SIG-M5 (cell line): ENCODE measurements around the gene ARVCF.

Source experiments
- DNase-seq: peaks from one replicate; lab custom pipeline; 2025; lab: John Stamatoyannopoulos, UW

The ARVCF gene

DNA sequence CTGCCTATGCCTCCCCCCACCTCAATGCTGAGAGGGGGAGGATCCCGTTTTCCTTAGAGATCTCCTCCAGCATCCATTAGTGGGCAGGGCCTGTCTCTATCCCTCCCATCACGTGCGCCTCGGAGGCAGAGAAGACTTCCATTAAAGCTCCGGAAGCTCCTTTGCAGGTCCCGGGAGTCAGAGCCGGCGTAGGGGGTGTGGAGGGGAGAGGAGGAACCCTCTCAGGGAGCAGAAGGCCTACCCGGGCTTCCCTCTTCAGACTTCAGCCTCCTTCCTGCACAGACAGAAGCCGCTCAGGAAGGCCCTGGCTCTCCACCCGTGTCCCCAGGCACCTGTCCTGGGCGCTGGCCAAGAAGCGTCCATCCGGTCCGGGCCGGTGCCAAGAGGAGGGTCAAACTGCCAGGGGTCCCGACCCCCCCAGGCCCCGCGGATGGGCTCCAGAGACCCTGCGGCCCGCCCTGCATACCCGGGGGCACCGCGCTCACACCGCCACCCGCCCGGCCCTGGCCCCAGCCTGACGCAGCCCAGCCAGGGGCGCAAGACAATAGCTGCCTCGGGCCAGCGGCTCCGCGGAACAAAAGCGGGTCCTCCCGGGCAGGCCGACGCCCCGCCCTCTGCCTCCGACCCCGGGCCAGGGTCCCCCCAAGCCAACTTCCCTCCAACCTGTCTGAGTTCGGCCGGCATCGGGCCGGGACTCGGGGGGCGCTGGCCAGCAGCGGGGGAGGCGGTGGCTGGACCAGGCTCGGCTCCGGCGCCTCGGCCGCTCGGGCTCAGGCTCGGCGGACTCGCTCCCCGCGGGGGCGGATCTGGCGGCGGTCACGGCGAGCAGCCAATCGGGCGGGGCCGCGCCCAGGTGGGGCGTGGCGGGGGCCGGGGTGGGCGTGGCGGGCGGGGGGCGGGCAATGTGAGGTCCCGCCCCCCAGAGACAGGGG, 29.9 kb downstream of the ARVCF start:
- DNase-seq, result no peak

DNA sequence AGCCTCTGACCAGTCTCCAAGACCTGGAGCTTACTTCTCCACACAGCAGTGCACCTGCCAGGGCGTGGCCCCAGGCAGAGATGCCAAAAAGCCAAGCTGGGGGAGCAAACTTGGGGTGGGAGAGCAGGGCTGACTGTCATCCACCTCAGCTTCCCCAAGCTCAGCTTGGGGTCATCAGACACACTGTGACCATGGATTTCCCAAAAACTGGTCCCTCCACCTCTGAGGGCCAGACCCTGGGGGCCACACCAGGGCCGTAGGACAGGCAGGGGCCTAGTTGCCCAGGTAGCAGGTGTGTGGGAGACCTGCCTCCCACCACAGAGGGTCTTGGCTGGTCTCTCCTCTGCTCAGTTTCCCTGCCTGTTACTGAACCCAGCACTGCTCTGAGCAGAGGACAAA, 30.6 kb downstream of the ARVCF start:
- no peak for DNase-seq

DNA sequence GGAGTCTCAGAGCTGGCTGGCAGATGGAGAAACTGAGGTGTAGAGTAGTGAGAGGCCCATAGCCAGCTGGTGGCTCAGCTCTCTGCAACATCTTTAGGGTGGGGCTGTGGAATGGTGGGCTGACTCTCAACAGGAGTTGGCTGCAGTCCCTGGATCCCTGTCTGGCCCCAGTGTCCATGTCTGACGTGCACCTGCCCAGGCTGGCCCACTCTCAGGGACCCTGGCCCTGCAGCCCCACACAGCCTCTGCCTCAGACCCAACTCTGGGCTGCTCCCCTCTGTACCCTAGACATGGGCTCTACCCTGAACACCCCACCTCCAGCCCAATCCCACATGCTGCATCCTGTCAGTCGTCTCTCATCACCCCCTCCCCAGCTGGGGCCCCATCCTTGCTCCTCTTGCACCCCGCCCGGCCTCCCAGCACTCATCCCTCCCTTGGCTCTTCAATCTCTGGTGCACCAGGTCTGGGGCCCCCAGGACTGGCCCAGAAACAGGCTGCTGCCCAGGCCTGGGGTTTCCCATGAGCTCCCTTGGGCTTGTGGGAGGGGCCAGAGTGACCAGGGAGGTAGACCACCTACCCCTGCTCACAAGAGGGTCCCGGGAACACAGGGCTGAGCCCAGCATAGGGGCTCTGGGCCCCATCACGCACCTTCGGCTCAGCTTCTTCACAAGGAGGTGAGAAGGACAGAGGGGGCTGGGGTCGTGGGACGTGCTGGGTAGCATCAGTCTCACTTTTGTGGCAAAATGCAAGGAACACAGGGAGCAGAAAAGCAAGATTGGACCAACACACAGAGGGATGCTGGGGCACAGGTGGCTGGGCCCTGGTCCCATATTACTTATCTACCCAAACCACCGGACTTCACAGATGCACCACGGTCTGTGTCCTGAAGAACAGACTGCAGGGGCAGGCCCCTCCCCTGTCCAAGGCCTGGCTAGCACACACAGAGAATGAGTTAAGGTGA, 31.5 kb downstream of the ARVCF start:
- no peak for DNase-seq

DNA sequence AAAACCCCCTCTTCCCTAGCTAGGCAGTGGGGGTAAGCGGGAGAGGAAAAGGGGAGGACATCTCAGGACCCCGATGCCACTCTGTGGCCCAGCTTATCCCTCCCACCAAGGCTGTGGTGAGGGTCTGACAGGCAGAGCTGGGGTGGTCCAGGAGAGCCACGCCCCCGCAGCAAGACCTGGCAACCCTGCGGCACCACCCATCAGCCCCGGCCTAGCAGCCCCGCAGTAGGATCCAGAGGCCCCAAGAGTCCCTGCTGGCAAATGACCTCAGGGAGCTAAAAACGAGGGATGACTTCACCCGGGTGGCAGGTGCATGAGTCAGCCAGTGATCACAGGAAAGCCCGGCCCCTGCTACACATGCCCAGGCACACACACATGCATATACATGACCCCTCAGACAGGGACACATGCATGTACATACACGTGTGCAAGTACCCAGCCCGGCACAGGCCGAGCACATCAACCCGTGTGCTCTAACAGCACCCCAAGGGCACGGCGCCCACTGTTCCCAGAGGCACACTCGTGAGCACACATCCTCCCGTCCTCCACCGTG, 32.3 kb downstream of the ARVCF start:
- DNase-seq, result no peak

DNA sequence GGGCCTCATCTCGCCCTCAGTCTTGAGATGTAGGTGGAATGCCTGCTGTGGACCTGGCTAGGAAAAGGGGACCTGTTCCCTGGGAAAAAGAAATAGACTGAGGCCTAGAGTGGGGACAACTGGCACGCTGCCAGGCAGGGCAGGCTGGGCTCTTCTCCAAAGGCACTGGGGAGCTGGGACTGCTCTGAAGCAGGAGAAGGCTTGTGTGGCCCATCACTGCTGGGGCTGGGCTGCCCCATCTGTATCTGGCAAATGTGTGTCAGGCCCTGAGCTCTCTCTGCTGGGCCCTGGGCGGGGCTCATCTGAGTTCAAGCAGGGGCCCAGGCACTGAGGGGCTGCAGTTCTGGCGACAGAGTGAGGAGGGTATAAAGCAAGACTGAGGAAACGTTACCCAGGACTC, 32.9 kb downstream of the ARVCF start:
- DNase-seq, result no peak

DNA sequence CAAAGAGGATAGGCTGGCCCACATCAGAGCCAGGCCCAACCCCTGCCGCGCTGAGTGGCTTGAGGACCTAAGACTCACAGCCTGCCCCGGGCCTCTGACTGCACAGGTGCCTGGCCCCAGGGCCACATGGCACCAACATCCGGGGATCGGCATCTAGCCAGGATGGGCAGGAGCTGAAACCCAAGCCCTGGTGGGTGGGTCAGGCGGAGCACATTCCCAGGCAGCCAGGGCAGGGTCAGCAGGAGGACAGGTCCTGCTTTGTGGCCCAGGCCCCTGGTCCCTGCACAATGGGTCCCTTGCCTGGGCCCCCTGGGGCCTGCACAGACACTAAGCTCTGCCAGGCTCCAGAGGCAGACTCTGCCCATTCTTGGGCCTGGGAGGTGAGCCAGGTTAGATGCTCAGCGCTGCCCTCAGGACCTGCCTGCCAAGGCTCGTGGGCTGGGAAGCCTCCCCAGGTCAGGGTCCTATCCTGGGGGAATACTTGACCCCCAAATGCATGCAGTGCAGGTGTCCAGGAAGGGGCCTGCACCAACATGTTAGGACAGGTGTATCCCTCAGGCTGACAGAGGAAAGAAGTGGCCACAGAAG, 33.5 kb downstream of the ARVCF start:
- DNase-seq, result no peak

DNA sequence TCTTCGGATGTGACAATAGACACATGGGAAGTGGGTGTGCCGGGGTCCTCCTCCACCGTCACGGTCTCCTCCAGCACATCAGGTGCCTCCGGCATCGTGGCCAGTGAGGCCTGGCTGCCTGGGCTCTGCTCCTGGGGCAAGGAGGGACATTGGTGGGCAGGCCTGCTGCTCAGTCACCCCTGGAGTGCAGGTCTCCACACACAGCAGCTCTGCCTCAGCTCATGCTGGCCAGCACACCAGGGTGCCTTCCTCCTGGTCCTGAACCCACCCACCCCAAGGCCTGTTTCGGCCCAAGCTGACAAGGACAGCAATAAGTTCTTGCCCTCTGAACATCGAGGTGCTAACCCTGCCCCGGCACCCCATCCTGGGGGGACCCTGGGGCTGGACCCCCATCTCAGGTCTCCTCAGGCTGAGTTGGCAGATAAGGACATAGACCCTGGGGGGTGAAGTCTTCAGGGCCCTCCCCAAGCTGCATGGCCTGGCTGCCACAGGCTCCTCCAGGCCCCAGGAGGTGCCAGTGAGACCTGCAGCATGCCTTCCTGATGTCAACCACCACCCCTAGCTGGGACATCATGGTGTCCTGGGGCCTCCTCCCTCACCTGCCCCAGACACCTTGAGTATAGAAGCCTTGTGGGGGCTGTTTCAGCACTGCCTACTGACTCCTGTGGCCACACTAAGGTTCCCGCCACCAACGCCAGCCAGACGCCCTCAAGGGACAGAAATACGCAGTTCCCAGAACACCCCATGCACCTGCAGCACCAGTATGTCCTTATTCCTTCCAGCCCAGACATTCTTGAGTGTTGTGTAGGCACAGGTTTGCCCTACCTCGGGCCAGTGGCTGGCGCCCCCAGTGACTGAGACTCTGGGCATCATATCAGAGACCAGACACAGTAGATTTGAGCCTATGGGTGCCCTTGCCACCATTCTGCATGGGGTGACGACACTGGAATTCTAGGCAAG, 34.4 kb downstream of the ARVCF start:
- no peak for DNase-seq

DNA sequence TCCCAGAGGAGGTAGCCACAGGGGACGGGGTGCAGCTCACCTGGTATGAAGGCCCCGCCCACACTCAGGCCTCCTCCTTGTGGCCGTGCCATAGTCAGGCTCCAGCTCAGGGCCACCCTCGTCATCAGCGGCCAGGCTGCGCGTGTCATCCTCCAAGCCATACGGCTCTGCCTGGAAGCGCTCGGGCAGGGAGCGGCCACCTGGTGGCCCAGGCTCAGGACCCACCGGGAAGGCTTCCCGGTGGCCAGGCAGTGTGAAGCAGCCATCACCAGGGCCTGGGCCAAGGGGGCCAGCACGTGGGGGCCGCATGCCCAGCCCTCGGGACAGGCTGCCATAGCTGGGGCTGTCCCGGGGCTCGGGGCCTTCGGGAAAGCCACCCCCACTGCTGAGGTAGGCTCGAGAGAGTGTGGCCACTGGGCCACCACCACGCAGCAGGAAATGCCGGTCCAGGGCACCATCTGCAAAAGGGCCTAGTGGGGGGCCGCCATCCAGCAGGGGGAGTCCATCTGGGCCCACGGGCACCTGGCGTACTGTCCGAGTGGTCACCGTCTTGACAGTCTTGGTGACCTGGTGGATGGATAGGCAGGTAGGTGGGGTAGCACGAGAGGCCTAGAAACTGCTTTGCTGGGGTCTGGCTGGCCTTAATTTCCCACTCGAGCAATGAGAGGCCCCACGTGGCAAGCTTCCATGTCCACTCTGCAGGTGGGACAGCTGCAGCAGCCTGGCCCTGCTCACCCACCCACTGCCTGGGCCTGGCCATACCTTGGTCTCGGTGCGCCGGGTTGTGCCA, 35.3 kb downstream of the ARVCF start:
- no peak for DNase-seq

DNA sequence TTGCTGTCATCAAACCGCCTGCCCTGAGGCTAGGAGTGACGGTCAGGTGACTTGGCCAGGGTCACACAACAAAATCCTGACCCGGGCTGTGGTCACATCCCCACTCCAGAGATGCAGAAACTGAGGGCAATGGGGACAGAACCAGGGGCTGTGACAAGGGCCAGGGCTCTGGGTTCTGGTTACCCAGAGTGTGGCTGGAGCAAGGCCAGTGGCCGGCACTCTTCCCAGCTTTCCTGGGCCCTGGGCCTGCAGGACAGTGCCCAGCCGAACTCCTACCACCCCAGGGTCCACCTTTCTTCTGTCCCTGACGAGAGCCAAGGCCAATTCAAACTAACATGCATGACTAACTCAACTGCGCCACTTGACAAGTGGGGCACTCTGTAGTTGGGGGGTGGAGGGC, 35.9 kb downstream of the ARVCF start:
- DNase-seq, result no peak

DNA sequence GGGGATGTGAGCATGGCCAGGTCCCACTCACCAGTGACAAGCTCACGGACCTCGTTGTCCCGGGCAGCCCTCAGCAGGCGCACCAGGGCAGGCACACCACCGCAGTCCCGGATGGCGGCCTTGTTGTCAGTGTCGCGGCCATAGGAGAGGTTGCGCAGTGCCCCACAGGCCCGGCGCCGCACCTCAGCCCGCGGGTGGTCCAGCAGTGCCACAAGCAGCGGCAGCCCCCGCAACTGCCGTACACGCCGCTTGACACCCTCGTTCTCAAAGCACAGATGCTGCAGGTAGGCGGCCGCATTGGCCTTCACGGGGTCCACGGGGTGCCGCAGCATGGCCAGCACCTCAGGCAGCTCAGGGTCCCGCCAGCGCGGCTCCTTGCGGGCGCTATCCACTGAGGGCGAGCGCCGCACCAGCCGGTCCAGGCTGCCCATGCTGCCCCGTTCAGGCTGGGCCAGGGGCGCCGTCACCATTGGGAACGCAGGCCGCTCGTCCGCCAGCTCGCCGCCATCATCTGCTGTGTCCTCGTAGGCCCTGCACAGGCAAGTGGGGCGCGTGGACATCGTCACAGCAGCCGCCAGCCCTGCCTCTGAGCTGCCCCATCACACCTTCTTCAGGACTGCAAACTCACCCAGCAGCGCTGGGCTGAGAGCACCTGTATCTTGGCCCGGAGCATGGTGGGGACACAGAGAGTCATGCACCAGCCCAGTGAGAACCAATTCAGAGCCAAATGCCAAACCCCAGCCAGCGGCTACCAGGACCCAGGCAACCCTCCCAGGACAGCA, 36.7 kb downstream of the ARVCF start:
- DNase-seq, result no peak

DNA sequence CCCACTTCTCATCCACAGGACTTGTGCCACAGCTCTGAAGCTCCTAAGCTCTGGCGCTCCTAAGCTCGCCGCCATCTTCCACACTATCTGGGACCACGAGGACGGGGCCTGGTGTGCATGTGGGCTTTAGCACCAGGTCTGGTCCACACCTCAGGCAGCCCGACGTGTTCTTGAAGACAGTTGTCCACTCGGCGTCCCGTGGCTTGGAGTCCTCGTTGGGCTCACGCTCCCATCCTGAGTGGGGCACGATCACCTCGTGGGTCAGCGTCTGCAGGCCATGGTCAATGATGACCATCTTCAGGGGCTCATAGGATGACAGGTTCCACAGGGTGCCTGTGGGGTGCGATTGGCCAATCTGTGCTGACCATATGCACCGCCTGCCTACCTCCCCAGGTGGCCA, 37.9 kb downstream of the ARVCF start:
- DNase-seq, result no peak

DNA sequence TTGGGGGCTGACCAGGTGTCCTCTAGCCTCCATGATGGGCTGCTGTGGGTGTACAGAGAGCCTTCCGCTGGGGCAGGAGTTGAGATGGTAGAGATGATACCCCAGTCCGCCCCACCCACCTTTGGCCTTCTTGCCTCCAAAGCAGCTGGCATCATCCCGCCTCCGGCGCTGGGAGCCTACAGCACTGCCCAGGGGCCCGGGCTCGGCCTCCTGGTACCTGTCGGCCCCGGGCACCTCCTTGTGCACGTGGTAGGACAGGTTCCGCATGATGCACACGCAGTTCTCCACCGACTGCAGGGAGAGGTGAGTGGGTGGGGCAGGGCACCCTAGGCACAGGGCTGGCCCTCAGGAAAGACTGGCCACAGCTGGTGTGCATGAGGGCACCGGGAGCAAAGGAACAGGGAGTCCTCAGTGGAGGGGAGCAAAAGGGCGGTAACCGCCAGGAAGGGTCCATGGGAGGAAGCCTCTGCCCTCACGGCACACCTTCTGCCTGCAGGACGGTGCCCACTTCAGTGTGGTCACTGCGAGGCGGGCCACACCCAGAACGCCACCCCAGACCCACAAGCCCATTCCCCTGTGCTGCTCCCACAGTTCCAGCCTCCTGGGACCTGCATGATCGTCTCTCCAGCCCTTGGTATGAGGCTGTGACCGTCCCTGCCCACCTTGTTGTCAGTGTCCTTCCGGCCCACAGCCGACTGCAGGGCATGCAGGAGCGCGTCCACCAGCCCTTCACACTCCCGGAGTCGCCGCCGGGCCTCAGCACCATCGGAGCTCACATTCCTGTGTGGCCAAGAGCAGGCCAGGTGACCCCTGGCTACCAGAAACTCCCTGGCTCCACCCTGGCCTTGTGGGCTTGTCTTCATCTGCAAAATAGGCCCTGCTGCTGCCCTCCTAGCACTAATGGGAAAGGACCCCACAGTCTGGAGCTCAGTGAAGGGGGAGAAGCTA, 39.1 kb downstream of the ARVCF start:
- no peak for DNase-seq

DNA sequence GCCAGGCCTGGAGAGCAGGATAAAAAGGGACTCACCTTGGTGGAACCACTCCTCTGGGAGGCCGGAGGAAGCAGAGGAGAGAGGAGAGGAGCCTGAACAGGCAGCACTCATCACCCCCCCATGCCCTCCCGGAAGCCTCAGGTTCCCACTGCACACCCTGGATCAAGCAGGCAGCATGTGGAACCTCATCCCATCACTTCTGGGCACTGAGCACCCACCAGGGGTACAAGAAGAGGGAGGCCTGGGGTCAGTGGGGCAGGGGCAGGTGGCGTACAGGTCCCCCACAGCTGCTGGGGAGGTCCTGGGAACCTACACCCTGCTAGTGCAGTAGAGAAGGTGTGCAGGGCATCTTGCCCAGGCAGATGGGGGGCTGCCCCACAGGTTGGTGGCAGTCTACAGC, 40.0 kb downstream of the ARVCF start:
- no peak for DNase-seq

DNA sequence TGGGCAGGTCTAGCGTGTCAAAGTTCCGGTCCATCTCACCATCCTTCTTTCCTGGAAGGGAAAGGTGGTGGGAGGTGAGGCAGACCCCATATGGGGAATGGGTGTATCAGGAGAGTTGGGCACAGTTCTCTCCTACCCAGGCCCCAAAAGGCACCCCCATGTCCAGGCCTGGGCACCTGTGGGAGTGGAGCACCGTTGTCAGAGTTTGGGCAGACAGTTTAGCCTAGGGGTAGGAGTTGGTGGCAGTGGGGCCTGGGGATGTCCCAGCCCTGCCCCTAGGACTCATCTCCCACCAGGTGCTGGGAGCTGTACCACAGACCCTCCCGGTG, 41.0 kb downstream of the ARVCF start:
- DNase-seq, result no peak

DNA sequence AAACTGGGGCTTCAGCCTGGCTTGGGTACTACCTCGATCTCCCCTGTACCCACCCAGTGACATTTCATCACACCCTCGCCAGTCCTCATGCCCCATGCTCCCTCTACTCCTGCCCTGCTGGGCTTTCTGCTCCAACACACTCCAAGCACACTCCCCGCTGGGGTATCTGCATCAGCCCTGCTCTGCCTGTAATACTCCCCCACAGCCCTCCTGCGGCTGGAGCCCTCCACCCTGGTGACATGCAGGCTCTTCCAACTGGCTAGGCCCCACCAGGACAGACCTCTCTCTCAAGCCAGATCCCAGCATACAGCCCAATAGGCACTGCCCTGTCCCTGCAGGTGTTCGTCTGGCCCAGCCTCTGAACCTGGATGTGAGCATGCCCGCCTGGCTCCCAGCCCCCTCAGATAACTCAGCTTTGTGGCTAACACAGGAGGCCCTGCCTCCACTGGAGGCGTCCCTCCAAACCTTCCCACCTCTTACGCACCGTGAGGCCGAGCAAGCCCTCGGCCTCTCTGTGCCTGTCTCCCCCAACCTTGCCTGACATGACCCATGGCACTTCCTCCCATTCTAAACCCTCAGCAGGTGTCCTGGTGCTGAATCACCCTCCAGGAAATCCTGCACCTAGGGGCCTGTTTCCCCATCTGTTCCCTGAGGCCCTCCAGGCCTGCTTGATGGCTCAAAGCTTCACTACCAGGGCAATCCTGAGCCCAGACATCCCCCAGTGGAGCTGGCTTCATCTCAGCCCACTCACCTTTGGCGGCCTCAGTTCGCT, 41.5 kb downstream of the ARVCF start:
- DNase-seq, result no peak

DNA sequence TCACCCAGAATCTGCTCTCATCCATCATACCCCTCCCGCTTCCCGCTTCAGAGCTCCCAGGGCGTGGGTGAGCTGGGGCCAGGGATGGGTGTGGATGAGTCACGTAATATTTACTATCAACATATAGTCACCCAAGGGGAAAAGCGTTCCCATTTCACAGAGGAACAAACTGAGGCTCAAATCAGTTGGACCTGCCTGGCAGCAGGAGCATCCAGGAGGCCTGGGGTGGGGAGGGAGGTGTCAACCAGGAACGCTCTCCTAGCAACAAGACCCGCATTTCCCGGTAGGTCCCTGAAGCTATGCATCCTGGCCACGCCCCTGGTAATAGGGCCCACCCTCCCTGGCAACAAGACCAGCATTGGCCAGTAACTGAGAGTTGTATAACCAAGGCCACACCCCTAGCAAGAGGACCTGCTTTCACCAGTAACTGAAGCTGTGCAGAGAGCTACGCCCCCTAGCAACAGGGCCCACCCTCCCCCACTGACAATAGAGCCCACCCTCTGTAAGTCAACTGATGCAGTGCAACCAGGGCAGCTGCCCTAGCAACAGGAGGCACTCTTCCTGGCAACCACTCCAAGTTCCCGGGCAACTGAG, 42.3 kb downstream of the ARVCF start:
- DNase-seq, result no peak

DNA sequence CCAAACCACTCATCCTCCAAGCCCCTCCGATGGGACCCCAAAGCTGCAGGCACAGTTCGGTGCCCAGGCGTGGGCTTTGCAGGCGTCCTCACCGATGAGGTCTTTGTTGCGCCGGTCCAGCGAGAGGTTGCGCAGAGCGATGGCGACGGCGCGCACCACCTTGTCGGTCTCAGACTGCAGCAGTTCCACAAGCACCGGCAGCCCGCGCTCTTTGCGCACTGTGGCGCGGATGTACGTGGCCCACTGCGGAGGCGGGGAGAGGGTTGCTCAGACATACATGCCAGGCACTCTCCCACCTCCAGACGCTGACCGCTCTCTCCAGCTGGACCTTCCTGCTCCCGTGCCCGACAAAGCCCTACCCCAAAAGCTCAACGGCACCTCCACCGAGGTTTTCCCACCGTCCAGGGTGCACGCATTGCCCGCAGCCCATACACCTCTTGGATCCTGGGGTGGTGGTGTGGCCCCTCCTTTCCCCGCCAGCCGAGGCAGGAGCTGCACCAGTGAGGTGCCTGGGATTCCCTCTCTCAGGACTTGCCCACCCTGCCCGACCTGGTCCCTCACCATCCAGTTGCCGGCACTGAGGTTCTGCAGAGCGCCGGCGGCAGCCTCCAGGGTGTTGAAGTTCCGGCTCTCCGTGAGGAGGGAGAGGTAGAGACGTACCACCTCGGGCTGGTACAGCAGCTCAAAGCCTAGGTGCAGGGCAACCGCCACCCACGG, 42.9 kb downstream of the ARVCF start:
- DNase-seq, result no peak
